Measurements from ENCODE around the gene SPSB4.

DNA sequence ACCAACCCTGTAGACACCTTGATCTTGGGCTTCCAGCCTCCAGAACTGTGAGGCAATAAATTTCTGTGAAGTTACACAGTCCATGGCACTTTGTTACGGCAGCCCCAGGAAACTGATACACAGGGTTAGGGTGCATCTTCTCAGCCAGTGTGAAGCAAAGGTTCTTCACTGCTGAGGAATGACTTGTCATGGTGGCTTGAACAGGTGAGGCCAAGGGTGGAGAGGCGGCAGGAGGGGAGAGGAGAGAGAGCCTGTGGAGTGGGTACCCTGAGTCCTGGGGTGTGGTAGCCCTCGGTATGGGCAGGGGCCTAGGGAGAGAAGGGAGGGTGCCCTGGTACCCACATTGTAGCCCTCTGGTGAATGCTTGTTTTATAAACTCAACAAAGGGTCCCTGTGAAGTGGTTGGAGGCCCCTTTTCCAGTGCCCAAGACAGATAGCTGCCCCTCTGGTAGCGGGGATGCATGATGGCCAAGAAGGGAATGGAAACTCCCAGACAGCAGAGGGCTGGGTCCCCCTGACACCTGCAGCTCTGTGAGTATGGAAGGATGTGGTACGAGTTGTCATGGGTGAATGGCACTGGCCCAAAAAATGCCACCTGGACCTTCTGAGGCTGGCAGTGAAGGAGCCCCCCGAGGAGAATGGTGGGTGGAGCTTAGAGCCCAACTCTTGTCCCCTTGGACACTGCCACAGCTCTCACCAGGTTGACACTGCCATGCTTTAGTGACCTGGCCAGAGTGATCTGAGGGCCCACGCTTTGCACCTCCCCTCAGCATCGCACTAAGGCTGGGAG is 49.6 kb downstream of the SPSB4 start:
- TF ChIP-seq JUND (CRISPR knock-in tag; IDR thresholded peaks at IDR 0.05): no peak
- no peak for TF ChIP-seq MAZ (IDR thresholded peaks at IDR 0.05; ENCODE audit: borderline replicate concordance, low read depth, low read length)
- no peak for TF ChIP-seq MAZ (CRISPR knock-in tag; IDR thresholded peaks at IDR 0.05; ENCODE audit: low read depth)
- no peak for TF ChIP-seq NFATC3 (CRISPR knock-in tag; IDR thresholded peaks at IDR 0.05)
- TF ChIP-seq, protein P1, sequence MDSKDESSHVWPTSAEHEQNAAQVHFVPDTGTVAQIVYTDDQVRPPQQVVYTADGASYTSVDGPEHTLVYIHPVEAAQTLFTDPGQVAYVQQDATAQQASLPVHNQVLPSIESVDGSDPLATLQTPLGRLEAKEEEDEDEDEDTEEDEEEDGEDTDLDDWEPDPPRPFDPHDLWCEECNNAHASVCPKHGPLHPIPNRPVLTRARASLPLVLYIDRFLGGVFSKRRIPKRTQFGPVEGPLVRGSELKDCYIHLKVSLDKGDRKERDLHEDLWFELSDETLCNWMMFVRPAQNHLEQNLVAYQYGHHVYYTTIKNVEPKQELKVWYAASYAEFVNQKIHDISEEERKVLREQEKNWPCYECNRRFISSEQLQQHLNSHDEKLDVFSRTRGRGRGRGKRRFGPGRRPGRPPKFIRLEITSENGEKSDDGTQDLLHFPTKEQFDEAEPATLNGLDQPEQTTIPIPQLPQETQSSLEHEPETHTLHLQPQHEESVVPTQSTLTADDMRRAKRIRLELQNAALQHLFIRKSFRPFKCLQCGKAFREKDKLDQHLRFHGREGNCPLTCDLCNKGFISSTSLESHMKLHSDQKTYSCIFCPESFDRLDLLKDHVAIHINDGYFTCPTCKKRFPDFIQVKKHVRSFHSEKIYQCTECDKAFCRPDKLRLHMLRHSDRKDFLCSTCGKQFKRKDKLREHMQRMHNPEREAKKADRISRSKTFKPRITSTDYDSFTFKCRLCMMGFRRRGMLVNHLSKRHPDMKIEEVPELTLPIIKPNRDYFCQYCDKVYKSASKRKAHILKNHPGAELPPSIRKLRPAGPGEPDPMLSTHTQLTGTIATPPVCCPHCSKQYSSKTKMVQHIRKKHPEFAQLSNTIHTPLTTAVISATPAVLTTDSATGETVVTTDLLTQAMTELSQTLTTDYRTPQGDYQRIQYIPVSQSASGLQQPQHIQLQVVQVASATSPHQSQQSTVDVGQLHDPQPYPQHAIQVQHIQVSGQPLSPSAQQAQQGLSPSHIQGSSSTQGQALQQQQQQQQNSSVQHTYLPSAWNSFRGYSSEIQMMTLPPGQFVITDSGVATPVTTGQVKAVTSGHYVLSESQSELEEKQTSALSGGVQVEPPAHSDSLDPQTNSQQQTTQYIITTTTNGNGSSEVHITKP (CRISPR knock-in tag; IDR thresholded peaks at IDR 0.05; ENCODE audit: low read depth): no peak
- TF ChIP-seq ZNF138 (CRISPR knock-in tag; IDR thresholded peaks at IDR 0.05; ENCODE audit: low read depth): no peak
- no peak for TF ChIP-seq FOXJ3 (CRISPR knock-in tag; IDR thresholded peaks at IDR 0.05; ENCODE audit: borderline replicate concordance)
- TF ChIP-seq, protein P2, sequence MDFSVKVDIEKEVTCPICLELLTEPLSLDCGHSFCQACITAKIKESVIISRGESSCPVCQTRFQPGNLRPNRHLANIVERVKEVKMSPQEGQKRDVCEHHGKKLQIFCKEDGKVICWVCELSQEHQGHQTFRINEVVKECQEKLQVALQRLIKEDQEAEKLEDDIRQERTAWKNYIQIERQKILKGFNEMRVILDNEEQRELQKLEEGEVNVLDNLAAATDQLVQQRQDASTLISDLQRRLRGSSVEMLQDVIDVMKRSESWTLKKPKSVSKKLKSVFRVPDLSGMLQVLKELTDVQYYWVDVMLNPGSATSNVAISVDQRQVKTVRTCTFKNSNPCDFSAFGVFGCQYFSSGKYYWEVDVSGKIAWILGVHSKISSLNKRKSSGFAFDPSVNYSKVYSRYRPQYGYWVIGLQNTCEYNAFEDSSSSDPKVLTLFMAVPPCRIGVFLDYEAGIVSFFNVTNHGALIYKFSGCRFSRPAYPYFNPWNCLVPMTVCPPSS (IDR thresholded peaks at IDR 0.05): no peak
- TF ChIP-seq, protein P3, sequence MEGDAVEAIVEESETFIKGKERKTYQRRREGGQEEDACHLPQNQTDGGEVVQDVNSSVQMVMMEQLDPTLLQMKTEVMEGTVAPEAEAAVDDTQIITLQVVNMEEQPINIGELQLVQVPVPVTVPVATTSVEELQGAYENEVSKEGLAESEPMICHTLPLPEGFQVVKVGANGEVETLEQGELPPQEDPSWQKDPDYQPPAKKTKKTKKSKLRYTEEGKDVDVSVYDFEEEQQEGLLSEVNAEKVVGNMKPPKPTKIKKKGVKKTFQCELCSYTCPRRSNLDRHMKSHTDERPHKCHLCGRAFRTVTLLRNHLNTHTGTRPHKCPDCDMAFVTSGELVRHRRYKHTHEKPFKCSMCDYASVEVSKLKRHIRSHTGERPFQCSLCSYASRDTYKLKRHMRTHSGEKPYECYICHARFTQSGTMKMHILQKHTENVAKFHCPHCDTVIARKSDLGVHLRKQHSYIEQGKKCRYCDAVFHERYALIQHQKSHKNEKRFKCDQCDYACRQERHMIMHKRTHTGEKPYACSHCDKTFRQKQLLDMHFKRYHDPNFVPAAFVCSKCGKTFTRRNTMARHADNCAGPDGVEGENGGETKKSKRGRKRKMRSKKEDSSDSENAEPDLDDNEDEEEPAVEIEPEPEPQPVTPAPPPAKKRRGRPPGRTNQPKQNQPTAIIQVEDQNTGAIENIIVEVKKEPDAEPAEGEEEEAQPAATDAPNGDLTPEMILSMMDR (CRISPR knock-in tag; IDR thresholded peaks at IDR 0.05): no peak
- no peak for TF ChIP-seq ZNF224 (CRISPR knock-in tag; IDR thresholded peaks at IDR 0.05)
- no peak for TF ChIP-seq STAT5B (CRISPR knock-in tag; IDR thresholded peaks at IDR 0.05)
- TF ChIP-seq KDM1A (CRISPR knock-in tag; IDR thresholded peaks at IDR 0.05): no peak
- TF ChIP-seq FOXA1 (IDR thresholded peaks at IDR 0.05): no peak
- TF ChIP-seq FOXA1 (CRISPR knock-in tag; IDR thresholded peaks at IDR 0.05): no peak
- no peak for TF ChIP-seq NFE2L2 (IDR thresholded peaks at IDR 0.05; ENCODE audit: low read length)
- no peak for TF ChIP-seq ZSCAN30 (CRISPR knock-in tag; IDR thresholded peaks at IDR 0.05)
